Measurements from ENCODE around the gene TRAF3IP3.

Gene TRAF3IP3

GRCh38 chr1:209710847-209711246 lies 45.0 kb upstream of the TRAF3IP3 start:
- no peak for TF ChIP-seq CTCF (IDR thresholded peaks at IDR 0.05)
- peaks cover 28% of the 10 kb centered on the region for H3K27me3 ChIP-seq

GRCh38 chr1:209714338-209714737 lies 41.5 kb upstream of the TRAF3IP3 start:
- no peaks in the 10 kb centered on the region for H3K36me3 ChIP-seq
- H3K9me3 ChIP-seq, result no peaks in the 10 kb centered on the region
- H3K27me3 ChIP-seq, result peaks cover 11% of the 10 kb centered on the region
- no peaks in the 10 kb centered on the region for H3K4me1 ChIP-seq (ENCODE audit: control insufficient read depth in 1 of 2, insufficient read depth in 1 of 2, low read depth in 1 of 2, low read length in 1 of 2)
- no peak overlapping the region for H3K27ac ChIP-seq
- H3K4me3 ChIP-seq (ENCODE audit: low read depth in 1 of 2, low read length in 1 of 2), result no peak overlapping the region
- TF ChIP-seq CTCF (IDR thresholded peaks at IDR 0.05), result no peak

More at GRCh38 chr1:209710847-209711246, 45.0 kb upstream of the TRAF3IP3 start:
- H3K27ac ChIP-seq, result no peak overlapping the region
- no peaks in the 10 kb centered on the region for H3K36me3 ChIP-seq
- no peaks in the 10 kb centered on the region for H3K4me1 ChIP-seq (ENCODE audit: control insufficient read depth in 1 of 2, insufficient read depth in 1 of 2, low read depth in 1 of 2, low read length in 1 of 2)
- H3K9me3 ChIP-seq, result no peaks in the 10 kb centered on the region
- H3K4me3 ChIP-seq (ENCODE audit: low read depth in 1 of 2, low read length in 1 of 2), result no peak overlapping the region

- Histone ChIP-seq H3K9me3 (no peaks in the 10 kb centered on the region), H3K4me1 (ENCODE audit: control insufficient read depth in 1 of 2, insufficient read depth in 1 of 2, low read depth in 1 of 2, low read length in 1 of 2) (no peaks in the 10 kb centered on the region), H3K4me3 (ENCODE audit: low read depth in 1 of 2, low read length in 1 of 2) (no peak overlapping the region), H3K27ac (no peak overlapping the region), H3K27me3 (peaks cover 11% of the 10 kb centered on the region), H3K36me3 (no peaks in the 10 kb centered on the region)
- TF ChIP-seq CTCF (IDR thresholded peaks at IDR 0.05), result no peak
Measured at GRCh38 chr1:209715314-209715713, 40.5 kb upstream of the TRAF3IP3 start.

GRCh38 chr1:209717818-209718217 lies 38.0 kb upstream of the TRAF3IP3 start:
- no peaks in the 10 kb centered on the region for H3K4me1 ChIP-seq (ENCODE audit: control insufficient read depth in 1 of 2, insufficient read depth in 1 of 2, low read depth in 1 of 2, low read length in 1 of 2)
- no peak overlapping the region for H3K4me3 ChIP-seq (ENCODE audit: low read depth in 1 of 2, low read length in 1 of 2)
- peaks cover 3% of the 10 kb centered on the region for H3K27me3 ChIP-seq
- no peaks in the 10 kb centered on the region for H3K36me3 ChIP-seq
- H3K27ac ChIP-seq, result no peak overlapping the region
- no peaks in the 10 kb centered on the region for H3K9me3 ChIP-seq
- TF ChIP-seq CTCF (IDR thresholded peaks at IDR 0.05), result no peak

GRCh38 chr1:209720326-209720725 lies 35.5 kb upstream of the TRAF3IP3 start:
- H3K9me3 ChIP-seq, result no peaks in the 10 kb centered on the region
- no peaks in the 10 kb centered on the region for H3K4me1 ChIP-seq (ENCODE audit: control insufficient read depth in 1 of 2, insufficient read depth in 1 of 2, low read depth in 1 of 2, low read length in 1 of 2)
- H3K27ac ChIP-seq, result no peak overlapping the region
- H3K4me3 ChIP-seq (ENCODE audit: low read depth in 1 of 2, low read length in 1 of 2), result no peak overlapping the region
- H3K36me3 ChIP-seq, result no peaks in the 10 kb centered on the region
- TF ChIP-seq CTCF (IDR thresholded peaks at IDR 0.05), result no peak
- peaks cover 3% of the 10 kb centered on the region for H3K27me3 ChIP-seq

GRCh38 chr1:209720826-209721225 lies 35.0 kb upstream of the TRAF3IP3 start:
- Histone ChIP-seq H3K4me3 (ENCODE audit: low read depth in 1 of 2, low read length in 1 of 2) (no peak overlapping the region), H3K27ac (no peak overlapping the region), H3K9me3 (no peaks in the 10 kb centered on the region), H3K27me3 (peaks cover 3% of the 10 kb centered on the region), H3K4me1 (ENCODE audit: control insufficient read depth in 1 of 2, insufficient read depth in 1 of 2, low read depth in 1 of 2, low read length in 1 of 2) (no peaks in the 10 kb centered on the region), H3K36me3 (no peaks in the 10 kb centered on the region)
- no peak for TF ChIP-seq CTCF (IDR thresholded peaks at IDR 0.05)
